HL-60 (cell line): ENCODE data around the gene AP4M1.

Source experiments
- DNase-seq, 2 experiments: peaks; one replicate each; pipeline ENCODE4 v3.0.0-alpha.2; 2010 to 2020; ENCODE audit warnings: low read depth in 1 of 2, low spot score in 1 of 2
- H3K27ac ChIP-seq: fragments of 250-450 bp; sonication (Bioruptor Pico); replicated peaks from 2 replicates; pipeline ENCODE4 v1.5.1; 2020; ENCODE audit warnings: mild to moderate bottlenecking, moderate library complexity
- H3K27me3 ChIP-seq: fragments of 250-450 bp; sonication (Bioruptor Pico); 2 replicates; pipeline ENCODE4 v1.5.1; 2021; ENCODE audit warnings: mild to moderate bottlenecking, moderate library complexity; ENCODE audit not compliant: insufficient read depth, poor library complexity, severe bottlenecking
- H3K4me3 ChIP-seq: replicated peaks from 2 replicates; pipeline ENCODE4 v1.5.1; 2011; ENCODE audit warnings: mild to moderate bottlenecking, control low read depth, low read length; ENCODE audit not compliant: insufficient read depth
- CTCF ChIP-seq: IDR thresholded peaks from one replicate; pipeline ENCODE4 v1.5.1; 2011; ENCODE audit warnings: low read length, control low read depth, inconsistent platforms; ENCODE audit not compliant: insufficient read depth
- GABPA ChIP-seq: IDR thresholded peaks from 2 replicates; pipeline ENCODE4 v1.6.1; 2012; ENCODE audit warnings: low read depth
- POLR2AphosphoS5 ChIP-seq: IDR thresholded peaks from 2 replicates; pipeline ENCODE4 v1.6.1; 2012; ENCODE audit warnings: low read depth
- REST ChIP-seq: IDR thresholded peaks from 2 replicates; pipeline ENCODE4 v1.6.1; 2012; ENCODE audit warnings: low read depth; ENCODE audit not compliant: insufficient replicate concordance
- SPI1 ChIP-seq: IDR thresholded peaks from 2 replicates; pipeline ENCODE4 v1.6.1; 2012; ENCODE audit warnings: low read depth, mild to moderate bottlenecking, borderline replicate concordance

Gene AP4M1

GRCh38 chr7:100154651-100155491, 53.4 kb downstream of the AP4M1 start:
- TF ChIP-seq REST = no peak
- TF ChIP-seq SPI1 = no peak
- TF ChIP-seq CTCF = no peak
- TF ChIP-seq POLR2AphosphoS5 = no peak; the same call in 1 of the 2 replicates
- no peak for TF ChIP-seq GABPA
- Histone ChIP-seq H3K27me3 (no peaks in the 10 kb centered on the region), H3K27ac (no peak overlapping the region), H3K4me3 (no peak overlapping the region)
- DNase-seq = peak in 1 of 2 experiments; percentile 25

GRCh38 chr7:100155553-100156317, 54.3 kb downstream of the AP4M1 start:
- TF ChIP-seq GABPA (no peak), POLR2AphosphoS5 (no peak), SPI1 (no peak), CTCF (no peak), REST (no peak)
- H3K27ac ChIP-seq = no peak overlapping the region; the same call in 1 of the 2 replicates
- no peak overlapping the region for H3K4me3 ChIP-seq
- no peaks in the 10 kb centered on the region for H3K27me3 ChIP-seq
- DNase-seq = peak in 1 of 2 experiments; percentile 15

GRCh38 chr7:100156331-100157068, 55.1 kb downstream of the AP4M1 start:
- Histone ChIP-seq H3K27ac (peak overlapping the region; percentile 21), H3K4me3 (peak overlapping the region; percentile 79; the same call in 1 of the 2 replicates), H3K27me3 (no peaks in the 10 kb centered on the region)
- peak; percentile 59 to 68 for DNase-seq
- TF ChIP-seq REST = no peak
- TF ChIP-seq POLR2AphosphoS5 = peak; percentile 18; the same call in 1 of the 2 replicates
- no peak for TF ChIP-seq CTCF
- TF ChIP-seq SPI1 = peak; percentile 7; the same call in 1 of the 2 replicates
- TF ChIP-seq GABPA = no peak
